Choroid plexus epithelial cell (primary cell): ENCODE results near the gene PTCRA.
A peak's percentile ranks its signal among the peaks of the same experiment; 100 is the strongest.

Experiments used
- DNase-seq: peaks from one replicate; pipeline ENCODE4 v3.0.0-alpha.2; 2010; ENCODE audit warnings: low read depth
- H3K4me3 ChIP-seq: 2 replicates; pipeline ENCODE4 v1.5.1; 2011; ENCODE audit warnings: low read depth, mild to moderate bottlenecking, control low read depth, low read length, moderate library complexity
- CTCF ChIP-seq: conservative IDR thresholded peaks from 2 replicates; pipeline ENCODE4 v1.5.1; 2011; ENCODE audit warnings: low read depth, mild to moderate bottlenecking, control low read depth, inconsistent platforms, low read length, moderate library complexity

The PTCRA gene

GRCh38 chr6:42968126-42968701, 52.4 kb downstream of the PTCRA start:
- no peak overlapping the region for H3K4me3 ChIP-seq
- no peak for DNase-seq
- TF ChIP-seq CTCF = no peak

- no peak for DNase-seq
- no peak overlapping the region for H3K4me3 ChIP-seq
- TF ChIP-seq CTCF = no peak
These were observed 52.9 kb downstream of the PTCRA start for GRCh38 chr6:42968783-42969182.

GRCh38 chr6:42969431-42969830, 53.6 kb downstream of the PTCRA start:
- TF ChIP-seq CTCF = no peak
- H3K4me3 ChIP-seq = no peak overlapping the region
- no peak for DNase-seq

- H3K4me3 ChIP-seq = no peak overlapping the region
- TF ChIP-seq CTCF = no peak
- DNase-seq = no peak
These were observed 54.1 kb downstream of the PTCRA start for GRCh38 chr6:42969934-42970333.

- peak; percentile 19 for DNase-seq
These were observed 55.2 kb downstream of the PTCRA start for GRCh38 chr6:42970871-42971612.

GRCh38 chr6:42971746-42972327, 56.0 kb downstream of the PTCRA start:
- no peak for DNase-seq
- TF ChIP-seq CTCF = no peak
- no peak overlapping the region for H3K4me3 ChIP-seq

More at GRCh38 chr6:42970871-42971612, 55.2 kb downstream of the PTCRA start:
- no peak for TF ChIP-seq CTCF
- no peak overlapping the region for H3K4me3 ChIP-seq

- no peak for DNase-seq
- TF ChIP-seq CTCF = no peak
- no peak overlapping the region for H3K4me3 ChIP-seq
These were observed 58.1 kb downstream of the PTCRA start for GRCh38 chr6:42973926-42974325.
